ENCODE measurements around the gene SEMA5A. TPM values are rescaled to one million over a fixed set of nuclear protein-coding genes. Genes with fewer than 3 reads are reported as not detected.

The SEMA5A gene
- polyA plus RNA-seq, 1 of the 3 experiments (the other 2 are of a cell fraction), result 0.58 TPM

DNA sequence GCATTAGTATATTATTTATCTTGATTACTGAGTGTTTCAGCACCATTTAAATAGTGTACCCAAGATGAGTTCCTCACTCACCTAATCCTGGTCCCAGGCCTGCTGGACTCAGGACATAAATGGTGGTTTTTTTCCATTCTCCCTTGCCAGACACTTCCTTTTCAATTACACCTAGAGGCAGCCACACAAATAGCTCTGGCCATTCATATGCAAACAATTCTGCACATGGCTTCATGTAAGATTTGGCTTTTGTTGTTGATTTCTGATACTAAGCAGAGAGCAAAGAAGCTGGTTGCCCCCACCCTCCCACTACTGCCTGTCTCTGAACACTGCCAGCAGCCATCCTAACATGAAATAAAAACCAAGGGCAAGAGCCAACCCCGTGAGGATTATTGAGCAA is 180.4 kb downstream of the SEMA5A start (continued):
- TF ChIP-seq TEAD4 (IDR thresholded peaks at IDR 0.05; ENCODE audit: borderline replicate concordance, insufficient read depth) (no peak), NFIC (IDR thresholded peaks at IDR 0.05; ENCODE audit: borderline replicate concordance) (no peak), RFX5 (IDR thresholded peaks at IDR 0.05; ENCODE audit: low read length) (no peak), POLR2AphosphoS5 (IDR thresholded peaks at IDR 0.05; ENCODE audit: low read depth, low read length) (no peak), USF1 (IDR thresholded peaks at IDR 0.05; ENCODE audit: borderline replicate concordance, low read depth) (no peak)
- TF ChIP-seq, protein P1, sequence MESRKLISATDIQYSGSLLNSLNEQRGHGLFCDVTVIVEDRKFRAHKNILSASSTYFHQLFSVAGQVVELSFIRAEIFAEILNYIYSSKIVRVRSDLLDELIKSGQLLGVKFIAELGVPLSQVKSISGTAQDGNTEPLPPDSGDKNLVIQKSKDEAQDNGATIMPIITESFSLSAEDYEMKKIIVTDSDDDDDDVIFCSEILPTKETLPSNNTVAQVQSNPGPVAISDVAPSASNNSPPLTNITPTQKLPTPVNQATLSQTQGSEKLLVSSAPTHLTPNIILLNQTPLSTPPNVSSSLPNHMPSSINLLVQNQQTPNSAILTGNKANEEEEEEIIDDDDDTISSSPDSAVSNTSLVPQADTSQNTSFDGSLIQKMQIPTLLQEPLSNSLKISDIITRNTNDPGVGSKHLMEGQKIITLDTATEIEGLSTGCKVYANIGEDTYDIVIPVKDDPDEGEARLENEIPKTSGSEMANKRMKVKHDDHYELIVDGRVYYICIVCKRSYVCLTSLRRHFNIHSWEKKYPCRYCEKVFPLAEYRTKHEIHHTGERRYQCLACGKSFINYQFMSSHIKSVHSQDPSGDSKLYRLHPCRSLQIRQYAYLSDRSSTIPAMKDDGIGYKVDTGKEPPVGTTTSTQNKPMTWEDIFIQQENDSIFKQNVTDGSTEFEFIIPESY (IDR thresholded peaks at IDR 0.05; ENCODE audit: borderline replicate concordance, low read depth), result no peak

- ChIA-PET CTCF (interaction anchor here (1.0 to 1.5 kb wide), 2 partner anchors 156 to 181 kb away, joined by 3 to 5 read pairs; no protein-coding TSS in a partner anchor), POLR2A (no interaction called here)
- no peak overlapping the region for H3K4me3 ChIP-seq (ENCODE audit: low read depth in 2 of 2, low read length in 1 of 2)
- H3K79me2 ChIP-seq (ENCODE audit: insufficient read depth), result no peaks in the 10 kb centered on the region
- H3K4me1 ChIP-seq (ENCODE audit: control insufficient read depth in 1 of 2, insufficient read depth in 2 of 2, low read depth in 1 of 2, low read length in 1 of 2), result peaks cover 9 to 15% of the 10 kb centered on the region in 2 experiments; a peak in 3 of 4 replicates
- no peaks in the 10 kb centered on the region for H3K9me2 ChIP-seq
- no peak overlapping the region for H3K9ac ChIP-seq
- H3K36me3 ChIP-seq (replicated peaks in 1 of 2; ENCODE audit: control insufficient read depth in 1 of 2, insufficient read depth in 2 of 2, low read length in 1 of 2), result no peaks in the 10 kb centered on the region
- peak overlapping the region in 1 of 2 experiments; percentile 50; a peak in 3 of 4 replicates for H3K27ac ChIP-seq (ENCODE audit: low read depth in 2 of 2, low read length in 1 of 2)
- H3K27me3 ChIP-seq (ENCODE audit: insufficient read depth), result no peaks in the 10 kb centered on the region
- H3F3A ChIP-seq (replicated peaks; ENCODE audit: insufficient read depth), result no peaks in the 10 kb centered on the region
- no peaks in the 10 kb centered on the region for H3K9me3 ChIP-seq
- WGBS (ENCODE audit: low lambda C conversion rate), result 60% methylated on average over 2 of the region's 2 CpGs
- H3K4me2 ChIP-seq, result peak overlapping the region; percentile 19; the same call in 1 of the 2 replicates
- no peaks in the 10 kb centered on the region for H4K20me1 ChIP-seq (ENCODE audit: insufficient read depth)
- no peak overlapping the region; the same call in 1 of the 2 replicates for H2AFZ ChIP-seq (ENCODE audit: low read depth)
- DNase-seq, result no peak
- no peak for TF ChIP-seq REST (IDR thresholded peaks at IDR 0.05; ENCODE audit: low read depth, low read length)
- no peak for TF ChIP-seq MAX (IDR thresholded peaks at IDR 0.05; ENCODE audit: low read depth)
- TF ChIP-seq USF2 (IDR thresholded peaks at IDR 0.05; ENCODE audit: borderline replicate concordance, low read depth, low read length), result no peak
- no peak for TF ChIP-seq CHD2 (IDR thresholded peaks at IDR 0.05; ENCODE audit: low read length, partially characterized antibody)
- no peak for TF ChIP-seq NRF1 (IDR thresholded peaks at IDR 0.05; ENCODE audit: low read depth, low read length)
- TF ChIP-seq, protein P2, sequence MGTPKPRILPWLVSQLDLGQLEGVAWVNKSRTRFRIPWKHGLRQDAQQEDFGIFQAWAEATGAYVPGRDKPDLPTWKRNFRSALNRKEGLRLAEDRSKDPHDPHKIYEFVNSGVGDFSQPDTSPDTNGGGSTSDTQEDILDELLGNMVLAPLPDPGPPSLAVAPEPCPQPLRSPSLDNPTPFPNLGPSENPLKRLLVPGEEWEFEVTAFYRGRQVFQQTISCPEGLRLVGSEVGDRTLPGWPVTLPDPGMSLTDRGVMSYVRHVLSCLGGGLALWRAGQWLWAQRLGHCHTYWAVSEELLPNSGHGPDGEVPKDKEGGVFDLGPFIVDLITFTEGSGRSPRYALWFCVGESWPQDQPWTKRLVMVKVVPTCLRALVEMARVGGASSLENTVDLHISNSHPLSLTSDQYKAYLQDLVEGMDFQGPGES (IDR thresholded peaks at IDR 0.05; ENCODE audit: low read depth, low read length), result no peak
- no peak for TF ChIP-seq EP300 (IDR thresholded peaks at IDR 0.05; ENCODE audit: borderline replicate concordance in 1 of 2, low read depth in 1 of 2, low read length in 1 of 2)
- no peak for TF ChIP-seq FOXM1 (IDR thresholded peaks at IDR 0.05; ENCODE audit: low read depth)
- TF ChIP-seq EZH2phosphoT487 (IDR thresholded peaks at IDR 0.05; ENCODE audit: borderline replicate concordance, low read depth), result no peak
- TF ChIP-seq FOXJ3 (CRISPR knock-in tag; IDR thresholded peaks at IDR 0.05), result no peak
- TF ChIP-seq SIN3A (IDR thresholded peaks at IDR 0.05; ENCODE audit: borderline replicate concordance, low read depth, low read length), result no peak
- no peak for TF ChIP-seq ELF1 (IDR thresholded peaks at IDR 0.05)
- TF ChIP-seq, protein P3, sequence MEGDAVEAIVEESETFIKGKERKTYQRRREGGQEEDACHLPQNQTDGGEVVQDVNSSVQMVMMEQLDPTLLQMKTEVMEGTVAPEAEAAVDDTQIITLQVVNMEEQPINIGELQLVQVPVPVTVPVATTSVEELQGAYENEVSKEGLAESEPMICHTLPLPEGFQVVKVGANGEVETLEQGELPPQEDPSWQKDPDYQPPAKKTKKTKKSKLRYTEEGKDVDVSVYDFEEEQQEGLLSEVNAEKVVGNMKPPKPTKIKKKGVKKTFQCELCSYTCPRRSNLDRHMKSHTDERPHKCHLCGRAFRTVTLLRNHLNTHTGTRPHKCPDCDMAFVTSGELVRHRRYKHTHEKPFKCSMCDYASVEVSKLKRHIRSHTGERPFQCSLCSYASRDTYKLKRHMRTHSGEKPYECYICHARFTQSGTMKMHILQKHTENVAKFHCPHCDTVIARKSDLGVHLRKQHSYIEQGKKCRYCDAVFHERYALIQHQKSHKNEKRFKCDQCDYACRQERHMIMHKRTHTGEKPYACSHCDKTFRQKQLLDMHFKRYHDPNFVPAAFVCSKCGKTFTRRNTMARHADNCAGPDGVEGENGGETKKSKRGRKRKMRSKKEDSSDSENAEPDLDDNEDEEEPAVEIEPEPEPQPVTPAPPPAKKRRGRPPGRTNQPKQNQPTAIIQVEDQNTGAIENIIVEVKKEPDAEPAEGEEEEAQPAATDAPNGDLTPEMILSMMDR (IDR thresholded peaks at IDR 0.05), result no peak
- no peak for TF ChIP-seq TAF1 (IDR thresholded peaks at IDR 0.05; ENCODE audit: borderline replicate concordance, low read depth, low read length)
Observed at GRCh38 chr5:9363449-9363848, 182.4 kb downstream of the SEMA5A start.
